ENCODE measurements around the gene ZNF618.

ZNF618 gene

DNA sequence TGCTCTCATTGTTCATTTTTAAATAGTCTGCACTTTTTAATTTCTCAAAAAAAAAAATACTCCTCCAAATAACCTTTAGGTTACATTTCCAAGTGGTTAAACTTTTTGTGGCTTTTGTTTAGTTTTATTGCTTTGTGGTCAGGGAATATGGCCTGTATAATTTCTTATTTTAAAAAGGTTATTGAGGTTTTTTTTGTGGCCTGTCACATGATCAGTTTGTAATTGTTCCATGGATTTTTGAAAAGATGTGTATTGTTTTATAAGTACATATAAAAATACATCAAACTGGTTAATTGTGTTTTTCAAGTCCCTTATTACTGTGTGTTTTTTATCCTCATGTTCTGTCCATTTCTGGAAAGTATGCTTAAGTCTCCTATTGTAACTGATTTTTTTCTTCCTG, 64.0 kb downstream of the ZNF618 start:
- no peak for DNase-seq

DNA sequence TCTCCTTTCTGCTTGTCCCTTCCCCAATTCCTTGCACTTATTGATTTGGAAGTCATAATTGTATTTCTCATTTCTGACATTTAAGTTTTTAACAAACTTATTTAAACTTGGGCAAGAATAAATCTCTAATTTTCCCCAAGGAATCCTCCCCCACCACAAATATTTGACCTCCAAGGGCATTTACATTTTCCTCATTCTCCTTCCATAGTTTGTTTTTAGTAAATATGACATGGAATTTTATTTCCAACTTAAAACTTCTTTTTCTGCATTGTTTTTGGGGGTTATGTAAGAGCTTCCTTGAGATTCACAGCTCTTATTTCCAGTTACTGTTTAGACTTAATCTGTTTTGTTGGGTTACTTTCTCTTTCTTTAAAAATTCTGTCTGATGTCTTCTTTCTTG, 64.9 kb downstream of the ZNF618 start:
- no peak for DNase-seq

DNA sequence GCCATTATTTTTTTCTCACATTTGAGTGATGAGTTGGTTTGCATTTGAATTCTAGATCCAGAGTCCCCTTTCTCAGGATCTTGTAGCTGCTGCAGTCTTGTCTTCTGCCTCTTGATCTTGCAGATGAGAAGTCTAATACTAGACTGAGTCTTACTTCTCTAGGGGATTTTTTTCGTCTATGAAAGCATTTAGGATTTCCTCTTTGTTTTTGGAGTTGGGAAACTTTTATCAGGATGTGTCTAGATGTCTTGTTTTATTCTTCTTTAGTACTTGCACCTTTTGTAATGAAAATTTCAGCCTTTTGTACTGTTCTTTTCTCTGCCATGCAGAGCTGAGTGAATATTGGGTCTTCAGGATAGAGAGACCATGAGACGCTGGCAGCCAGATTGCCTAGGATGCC, 65.4 kb downstream of the ZNF618 start:
- no peak for DNase-seq

DNA sequence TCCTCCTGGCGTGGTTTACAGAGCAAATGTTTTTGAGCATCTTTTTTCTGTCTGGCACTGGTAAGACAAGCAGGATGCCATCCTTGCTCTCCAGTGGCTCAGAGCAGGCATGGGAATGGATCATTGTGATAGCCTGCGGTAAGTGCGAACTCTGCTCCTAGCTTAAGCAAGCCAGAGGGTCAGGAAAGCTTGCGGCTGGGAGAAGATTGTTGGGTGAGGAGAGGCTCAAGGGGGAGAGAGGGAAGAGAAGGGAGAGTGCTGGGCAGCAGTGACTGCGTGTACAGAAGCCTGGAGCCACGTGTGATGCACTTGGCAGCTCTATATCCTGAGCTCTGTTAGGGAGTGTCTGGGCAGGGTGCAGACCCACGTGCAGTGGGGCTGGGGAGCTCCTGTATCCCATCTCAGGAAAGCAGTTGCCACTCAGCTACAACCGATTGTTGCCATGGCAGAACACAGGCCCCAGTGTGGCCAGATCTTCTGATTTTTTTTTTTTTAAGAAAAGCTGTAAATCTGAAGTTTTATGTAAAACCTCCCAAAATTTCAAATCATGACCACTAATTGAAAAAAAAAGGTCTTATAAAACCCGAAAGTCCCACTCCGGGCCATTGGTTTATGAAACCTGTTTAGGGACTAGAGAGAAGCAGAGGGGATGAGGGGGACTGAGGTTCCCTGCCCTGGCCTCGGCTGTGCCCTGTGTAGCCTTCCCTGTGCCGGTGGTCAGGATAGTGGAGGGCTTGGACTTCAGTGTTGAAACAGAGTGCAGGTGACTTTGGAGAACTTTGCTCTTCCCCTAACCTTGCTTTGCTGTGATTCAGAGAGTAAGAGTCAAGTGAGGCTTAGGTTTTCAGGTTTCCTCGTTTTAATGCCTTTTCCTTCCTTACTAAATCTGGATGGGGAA, 67.3 kb downstream of the ZNF618 start:
- DNase-seq: no peak

DNA sequence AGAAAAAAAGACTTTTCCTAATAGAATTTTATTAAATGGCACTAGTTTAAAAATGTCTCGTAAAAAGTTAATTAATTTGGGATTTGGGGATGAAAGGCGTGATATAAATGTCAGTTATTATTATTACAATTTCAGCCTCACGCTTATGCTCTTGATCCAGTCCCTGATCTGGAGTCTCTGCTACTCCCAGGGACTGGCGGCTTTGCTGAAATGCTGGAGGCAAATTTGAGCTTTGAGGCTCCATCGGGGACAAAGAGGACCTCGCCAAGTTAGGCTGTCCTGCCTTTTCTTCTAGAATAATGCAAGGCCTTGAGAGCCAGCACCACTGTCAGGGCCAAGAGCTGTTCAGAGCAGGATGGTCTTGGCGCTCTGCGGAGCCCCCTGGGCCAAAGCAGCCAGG, 69.7 kb downstream of the ZNF618 start:
- DNase-seq: no peak

DNA sequence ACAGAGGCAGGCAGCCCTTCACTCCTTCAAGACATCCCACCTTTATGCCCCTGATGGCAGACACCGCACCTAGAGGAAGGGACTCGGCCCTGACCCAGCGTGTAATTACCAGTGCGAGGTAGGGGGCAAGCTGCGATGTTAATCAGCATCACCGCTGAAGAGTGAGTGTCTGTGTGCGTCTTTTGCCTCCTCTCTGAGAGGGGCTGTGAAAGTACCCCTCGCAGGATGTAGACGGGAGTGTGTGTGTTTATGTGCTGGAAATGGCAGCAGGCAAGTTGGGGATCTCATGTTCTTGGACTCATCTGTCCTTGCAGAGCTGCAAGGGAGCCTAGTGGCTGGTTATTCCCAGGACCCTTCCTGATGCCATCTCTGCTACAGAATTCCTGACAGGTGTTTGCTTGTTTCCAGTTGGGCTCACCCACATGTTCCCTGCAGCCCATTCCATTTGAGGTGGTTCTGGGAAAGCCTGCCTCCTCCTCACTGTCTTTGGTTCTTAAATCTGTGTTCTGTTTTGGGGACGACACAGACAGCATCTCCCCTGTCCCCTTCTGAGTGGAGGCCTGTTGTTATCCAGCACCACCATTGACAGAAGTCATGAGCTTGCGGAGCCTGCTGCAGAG, 70.5 kb downstream of the ZNF618 start:
- DNase-seq: no peak

DNA sequence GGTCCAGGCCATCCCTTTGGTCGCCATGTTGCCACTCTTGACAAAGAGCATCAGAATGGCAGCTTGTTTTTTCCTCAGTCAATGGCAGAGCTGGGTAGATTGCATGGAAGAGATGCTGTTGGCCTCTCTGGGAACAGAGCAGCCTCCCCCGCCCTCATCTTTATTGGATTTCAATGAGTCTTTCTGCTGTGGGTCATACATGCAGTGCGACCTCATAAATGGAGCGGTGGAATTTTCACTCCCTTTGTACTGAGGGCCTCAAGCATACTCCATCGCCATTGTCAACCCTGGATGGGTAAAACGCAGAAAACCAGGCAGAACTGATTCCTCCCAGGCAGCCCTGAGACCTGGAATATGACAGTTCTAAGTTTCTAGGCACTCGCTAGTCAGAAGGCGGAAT, 71.8 kb downstream of the ZNF618 start:
- no peak for DNase-seq

DNA sequence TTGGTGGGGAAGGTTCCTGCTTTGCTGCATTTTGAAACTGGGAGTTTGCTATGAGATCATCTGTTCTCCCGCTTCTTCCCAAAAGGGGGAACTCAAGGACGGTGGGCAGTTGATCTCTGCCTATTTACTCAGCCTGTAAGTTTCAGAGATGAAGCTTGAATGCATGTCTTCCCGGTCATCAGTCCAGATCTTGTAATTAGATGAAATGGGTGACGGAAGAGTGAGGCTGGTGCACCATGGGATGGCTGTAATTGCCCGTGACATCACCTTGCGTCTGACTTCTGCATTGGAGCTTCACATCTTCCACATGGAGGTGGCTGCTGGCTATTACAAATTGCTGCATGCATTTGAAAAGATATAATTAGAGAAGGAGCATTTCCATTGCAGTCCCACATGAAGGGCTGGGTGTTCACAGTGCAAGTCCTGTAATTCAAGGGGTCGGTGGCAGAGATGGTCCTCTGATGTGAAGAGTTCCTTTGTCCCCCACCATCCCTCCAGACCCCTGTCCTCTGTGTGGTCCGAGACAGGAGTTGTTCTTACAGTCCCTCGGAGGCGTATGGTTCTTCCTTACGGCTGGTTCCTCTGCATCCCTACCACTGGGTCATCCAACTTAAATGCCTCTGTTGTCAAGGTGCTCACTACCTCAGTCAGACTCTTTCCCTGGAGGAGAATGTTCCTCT, 72.9 kb downstream of the ZNF618 start:
- DNase-seq: no peak

DNA sequence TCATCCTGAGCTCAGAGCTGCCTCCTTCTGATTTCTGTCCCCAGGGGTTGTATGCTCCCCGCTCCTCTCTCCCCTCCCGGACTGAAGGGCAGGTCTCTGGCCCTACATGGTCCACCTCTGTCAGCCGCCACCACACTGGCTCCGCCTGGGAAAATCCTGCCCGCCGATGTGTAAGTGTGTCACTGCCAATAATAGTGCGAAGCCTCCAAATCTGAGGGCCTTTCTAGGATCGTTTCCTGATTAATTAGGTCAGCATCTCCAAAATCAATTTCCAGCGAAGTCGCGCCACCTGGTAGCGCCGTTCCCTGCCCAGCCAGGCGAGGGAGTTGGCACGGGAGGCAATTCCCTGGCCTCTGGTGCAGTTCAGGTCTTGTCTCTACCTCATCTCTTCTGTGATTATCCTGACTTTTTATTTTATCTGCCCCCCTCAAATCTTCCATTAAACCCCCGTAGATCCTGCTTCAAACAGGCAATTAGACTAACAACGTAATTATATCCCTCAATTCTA, 73.5 kb downstream of the ZNF618 start:
- no peak for DNase-seq

DNA sequence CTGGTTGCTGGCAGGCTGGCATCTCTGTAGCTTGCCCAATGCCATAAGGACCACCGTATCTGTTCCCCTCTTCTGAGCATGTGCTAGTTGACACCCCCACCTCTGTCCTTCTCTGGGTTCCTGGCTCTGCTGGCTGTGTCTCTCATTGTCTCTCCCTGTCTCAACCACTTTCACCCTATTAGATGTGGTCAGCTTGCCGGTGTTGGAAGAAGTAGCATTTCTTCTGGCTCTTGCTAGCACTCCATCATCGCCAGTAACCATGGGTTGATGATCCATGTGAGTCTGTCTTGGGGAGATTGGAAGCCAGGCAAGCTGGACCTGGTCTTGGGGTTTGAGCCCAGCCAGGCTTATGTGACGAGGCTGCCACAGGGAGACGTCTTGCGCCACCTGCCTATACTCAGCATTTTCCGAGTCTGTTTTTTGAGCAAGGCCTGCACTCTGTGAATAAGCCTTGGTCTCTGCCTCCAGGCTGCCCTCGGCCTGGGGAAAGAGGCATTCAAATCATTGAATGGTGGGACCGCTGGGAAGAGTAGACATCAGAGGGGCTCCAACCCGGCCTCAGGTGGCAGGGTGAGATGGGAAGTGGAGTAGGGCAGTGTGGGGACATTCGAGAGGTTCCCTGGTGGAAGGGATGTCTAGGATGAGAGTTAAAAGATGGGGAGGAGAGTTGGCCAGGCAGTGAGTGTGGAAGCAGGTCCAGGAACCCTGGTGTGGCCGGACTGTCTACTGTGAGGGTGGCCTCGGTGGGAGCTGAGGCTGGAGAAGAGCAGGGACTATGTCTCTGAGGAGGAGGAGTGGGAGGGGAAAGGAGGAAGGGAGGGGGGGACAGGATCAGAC, 74.3 kb downstream of the ZNF618 start:
- no peak for DNase-seq

DNA sequence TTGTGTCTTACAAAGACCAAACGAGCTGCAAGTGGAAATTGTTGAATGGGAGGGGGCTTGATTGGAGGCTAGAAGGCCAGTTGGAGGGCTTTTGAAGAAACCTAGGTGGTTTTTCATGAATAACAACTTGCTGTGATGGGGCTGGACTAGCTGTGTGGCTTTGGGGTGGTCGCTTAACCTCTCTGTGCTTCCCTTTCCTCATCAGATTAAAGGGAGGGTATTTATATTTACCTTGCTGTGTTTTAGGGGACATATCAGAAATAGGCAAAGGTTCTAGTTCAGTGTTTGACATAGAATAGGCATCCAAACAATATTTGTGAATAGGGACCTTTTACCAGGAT, 74.9 kb downstream of the ZNF618 start:
- no peak for DNase-seq

DNA sequence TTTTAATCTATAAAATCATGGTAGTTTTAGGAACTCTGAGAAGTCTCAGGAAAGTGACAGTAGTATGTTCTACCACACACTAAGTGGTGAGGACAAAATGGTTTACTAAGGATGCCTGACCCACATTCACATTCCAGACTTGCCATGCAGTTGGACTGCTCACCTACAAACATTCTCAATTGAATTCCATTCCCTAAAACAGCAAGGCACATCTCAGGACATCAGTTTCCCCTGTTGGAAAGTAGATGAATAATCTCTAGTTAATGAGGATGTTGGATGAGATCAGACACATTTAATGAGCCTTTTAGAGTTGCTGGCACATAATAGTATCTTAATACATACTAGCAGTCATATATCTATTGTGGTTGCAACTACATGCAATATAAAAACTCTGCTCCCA, 76.6 kb downstream of the ZNF618 start:
- DNase-seq: no peak

DNA sequence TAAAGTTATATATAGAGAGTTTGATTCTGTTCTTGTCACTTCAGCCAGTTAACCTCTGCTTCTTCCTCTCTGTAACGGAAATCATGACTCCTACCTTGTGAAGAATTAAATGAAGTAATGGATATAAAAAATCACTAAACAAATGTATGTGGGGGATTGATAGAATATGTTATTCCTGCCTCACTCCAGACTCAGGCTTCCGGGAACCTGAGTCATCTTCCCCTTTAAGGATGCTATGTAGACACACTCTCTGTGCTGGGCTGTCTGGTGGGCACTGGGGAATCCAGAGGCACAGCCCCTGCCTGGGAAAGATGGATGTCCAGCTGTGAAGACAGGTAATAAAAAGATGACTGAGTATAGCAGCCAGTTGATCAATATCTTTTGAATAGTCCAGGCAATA, 77.4 kb downstream of the ZNF618 start:
- DNase-seq: no peak

DNA sequence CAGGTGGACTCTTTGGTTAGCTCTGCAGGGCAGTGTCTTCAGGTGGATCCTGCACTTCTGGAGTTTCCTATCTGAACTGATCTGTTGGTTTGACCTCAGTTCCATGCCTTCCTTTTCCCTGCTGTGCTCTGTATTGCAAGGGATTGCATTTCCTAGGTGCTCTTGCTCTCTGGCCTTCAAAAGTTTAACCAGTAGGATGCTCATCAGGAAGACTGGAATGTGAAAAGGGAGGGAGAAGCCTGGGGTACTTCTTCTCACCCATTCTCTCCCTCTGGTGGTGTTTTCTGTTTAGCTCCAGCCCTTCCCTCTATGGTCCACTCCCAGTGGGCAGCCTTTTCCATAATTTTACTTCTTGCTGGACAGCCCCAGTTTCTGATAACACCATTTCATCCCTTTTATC, 78.5 kb downstream of the ZNF618 start:
- DNase-seq: no peak

DNA sequence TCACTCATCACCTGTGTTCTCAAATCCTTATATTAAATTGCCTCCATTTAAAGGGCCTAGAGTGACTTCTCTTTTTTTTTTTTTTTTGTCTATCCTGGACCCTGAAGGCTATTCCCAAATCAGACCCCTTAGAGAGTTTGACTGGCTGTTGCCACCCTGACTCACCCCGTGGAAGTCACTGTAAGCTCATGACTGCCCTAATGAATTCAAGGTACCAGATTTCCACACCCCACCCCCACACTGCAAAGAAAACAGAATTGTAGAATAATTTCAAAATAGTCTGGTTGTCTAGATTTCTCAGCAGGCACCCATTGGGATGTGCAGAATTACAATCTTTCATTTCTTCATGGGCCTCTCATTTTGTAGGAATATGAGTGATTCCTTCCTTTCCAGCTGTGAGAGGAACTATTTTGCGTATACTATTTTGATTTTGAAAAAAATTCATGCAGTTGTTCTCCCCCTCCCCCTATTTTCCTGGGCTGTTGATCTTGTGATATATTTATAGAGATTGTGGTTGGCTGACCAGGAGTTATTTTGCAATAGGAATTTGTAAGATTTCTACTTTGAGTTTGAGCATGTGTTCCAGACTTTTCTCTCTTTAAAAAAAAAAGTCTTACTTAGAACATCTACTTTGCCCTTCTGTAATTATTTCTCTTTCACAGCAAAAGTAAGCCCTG, 79.1 kb downstream of the ZNF618 start:
- DNase-seq: no peak

DNA sequence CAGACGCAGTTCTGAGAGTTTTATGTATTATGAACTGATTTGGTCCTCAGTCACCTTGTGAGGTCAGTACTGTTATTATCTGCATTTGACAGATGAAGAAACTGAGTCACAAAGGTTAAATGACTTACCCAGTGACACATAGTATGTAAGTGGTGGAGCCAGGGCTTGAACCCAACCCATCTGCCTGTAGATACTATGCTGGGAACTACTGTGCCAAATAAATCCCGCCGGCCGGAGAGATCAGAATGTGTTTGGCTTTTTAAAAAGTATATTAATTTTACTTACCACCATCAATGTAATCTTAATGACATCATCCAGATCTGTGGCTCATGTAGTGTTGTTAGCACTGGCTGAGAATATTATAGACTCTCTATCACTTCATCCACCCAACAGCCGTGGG, 80.8 kb downstream of the ZNF618 start:
- DNase-seq: no peak

DNA sequence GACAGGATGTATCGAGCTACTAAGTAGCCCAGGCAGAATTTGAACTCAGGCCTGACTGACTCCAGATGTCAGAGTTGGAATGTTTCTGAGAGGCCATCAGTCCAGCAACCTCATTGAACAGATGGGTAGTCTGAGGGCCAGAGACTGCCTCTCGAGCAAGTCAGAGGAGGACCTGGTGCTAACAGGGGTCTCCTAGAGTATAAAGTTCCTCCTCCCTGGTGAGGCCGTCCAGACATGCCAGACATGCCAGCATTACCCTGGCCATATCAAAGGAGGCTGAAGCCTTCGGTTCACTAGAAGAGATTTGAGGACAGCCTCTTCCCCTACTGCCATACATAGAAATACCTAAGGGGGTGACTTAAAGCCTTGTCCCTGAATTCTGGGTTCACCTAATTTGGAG, 81.2 kb downstream of the ZNF618 start:
- no peak for DNase-seq

DNA sequence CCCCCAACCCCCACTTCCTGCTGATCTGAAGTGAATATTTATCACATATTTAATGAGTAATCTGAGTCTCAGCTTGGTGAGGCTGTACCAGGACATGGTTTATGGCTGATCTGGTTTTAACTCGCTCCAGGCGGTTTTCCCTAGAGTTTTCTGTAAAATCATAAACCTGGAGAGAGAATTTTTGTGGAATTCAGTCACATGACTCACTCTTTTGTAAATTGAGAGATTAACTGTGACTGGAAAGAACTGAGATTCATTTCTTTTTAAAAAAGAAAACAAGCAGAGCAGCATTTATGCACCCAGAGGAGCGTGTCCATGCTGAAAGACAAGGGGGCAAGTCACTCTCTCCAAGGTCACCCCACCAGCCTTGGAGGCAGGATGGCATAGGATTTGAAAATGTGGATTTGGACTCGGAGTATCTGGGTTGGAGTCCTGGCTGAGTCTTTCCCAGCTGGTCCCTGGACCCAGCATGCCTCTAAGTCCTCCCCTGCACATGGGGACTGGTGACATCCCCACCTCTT, 81.8 kb downstream of the ZNF618 start:
- no peak for DNase-seq

DNA sequence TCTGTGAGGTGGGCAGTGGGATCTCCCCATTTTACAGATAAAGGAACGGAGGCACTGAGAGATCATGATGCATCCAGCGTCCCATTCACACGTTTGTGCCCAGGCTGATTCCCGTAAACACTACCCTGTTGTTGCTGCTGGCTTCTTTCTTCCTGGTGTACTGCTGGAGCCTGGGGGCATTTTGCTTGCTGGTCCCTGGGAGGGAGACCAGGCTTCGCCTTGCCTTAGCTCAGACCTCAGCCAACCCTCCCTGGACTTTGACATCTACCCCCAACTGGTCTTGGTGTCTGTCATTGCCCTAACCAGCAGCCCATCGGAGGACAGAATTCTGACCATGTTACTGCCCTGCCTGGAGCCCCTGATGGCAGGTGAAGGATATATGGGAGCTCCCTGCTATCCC, 82.4 kb downstream of the ZNF618 start:
- no peak for DNase-seq

DNA sequence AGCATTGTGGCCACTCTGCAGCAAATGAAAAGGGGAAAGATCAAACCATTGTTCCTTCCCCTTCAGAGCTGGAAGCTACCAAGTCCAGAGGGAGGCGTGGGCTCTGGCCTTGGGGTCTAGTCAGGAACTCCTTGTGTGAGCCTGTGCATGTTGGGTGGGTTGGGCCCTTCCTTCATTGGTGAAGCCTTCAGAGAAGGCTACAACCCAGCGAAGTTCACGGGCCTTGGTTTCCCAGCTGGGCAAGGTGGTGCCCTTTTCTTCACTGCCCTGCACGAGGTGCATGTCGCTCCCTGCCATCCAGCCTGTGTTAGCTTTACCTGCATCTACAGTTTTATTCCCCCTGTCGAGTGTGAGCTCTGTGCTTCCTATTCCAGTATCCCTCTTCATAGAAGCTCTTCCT, 84.7 kb downstream of the ZNF618 start:
- DNase-seq: no peak

DNA sequence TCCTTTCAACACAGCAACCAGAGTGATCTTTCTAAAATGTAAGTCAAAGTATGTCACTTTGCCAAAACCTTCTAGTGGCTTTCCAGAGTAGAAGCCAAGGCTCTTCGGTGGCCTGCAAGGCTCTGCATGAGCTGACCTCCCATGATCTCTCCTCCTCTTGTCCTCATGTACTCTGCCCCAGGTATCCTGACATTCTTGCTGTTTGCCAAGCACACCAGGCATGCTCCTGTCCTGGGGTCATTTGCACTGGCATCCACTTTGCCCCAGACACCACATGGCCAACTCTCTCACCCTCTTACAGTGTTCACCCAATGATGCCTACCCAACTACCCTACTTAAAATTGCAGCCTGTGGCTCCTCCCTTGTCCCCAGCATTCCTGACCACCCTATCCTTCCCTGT, 86.3 kb downstream of the ZNF618 start:
- DNase-seq: no peak

DNA sequence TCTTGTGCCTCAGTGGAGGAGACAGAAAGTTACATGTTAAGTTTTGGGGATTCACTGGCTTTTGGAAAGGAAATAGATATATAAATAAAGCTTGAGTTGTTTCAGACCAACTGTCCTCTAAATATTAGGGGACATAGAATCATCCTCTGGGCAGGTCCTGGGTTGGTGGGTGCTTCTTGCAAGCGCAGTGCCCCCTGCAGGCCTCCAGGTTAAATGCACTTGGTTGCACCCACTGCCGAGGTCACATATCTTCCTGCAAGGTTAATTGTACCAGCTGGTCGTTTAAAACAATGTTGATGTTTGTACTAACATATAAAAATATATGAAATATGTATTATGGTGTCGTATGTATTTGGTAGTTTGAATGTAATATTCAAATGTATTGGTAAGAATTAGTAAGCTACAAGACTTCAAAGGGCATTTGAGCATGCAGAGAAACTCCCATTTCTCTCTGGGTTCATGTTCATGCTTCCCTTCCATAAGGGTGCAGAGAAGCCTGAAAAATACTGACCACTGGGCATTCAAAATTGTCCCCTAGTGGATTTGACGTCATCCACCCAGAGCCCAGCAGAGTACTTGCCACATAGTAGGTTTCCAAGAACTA, 87.0 kb downstream of the ZNF618 start:
- peak; percentile 60 for DNase-seq
